GM15510 (cell line): ENCODE results near the gene IL1R2.

ENCODE experiments used
- POLR2A ChIP-seq: IDR thresholded peaks from 3 replicates; pipeline ENCODE4 v1.6.1; 2011; ENCODE audit warnings: borderline replicate concordance; ENCODE audit not compliant: insufficient read length; ENCODE audit errors: extremely low read depth

Gene IL1R2

DNA sequence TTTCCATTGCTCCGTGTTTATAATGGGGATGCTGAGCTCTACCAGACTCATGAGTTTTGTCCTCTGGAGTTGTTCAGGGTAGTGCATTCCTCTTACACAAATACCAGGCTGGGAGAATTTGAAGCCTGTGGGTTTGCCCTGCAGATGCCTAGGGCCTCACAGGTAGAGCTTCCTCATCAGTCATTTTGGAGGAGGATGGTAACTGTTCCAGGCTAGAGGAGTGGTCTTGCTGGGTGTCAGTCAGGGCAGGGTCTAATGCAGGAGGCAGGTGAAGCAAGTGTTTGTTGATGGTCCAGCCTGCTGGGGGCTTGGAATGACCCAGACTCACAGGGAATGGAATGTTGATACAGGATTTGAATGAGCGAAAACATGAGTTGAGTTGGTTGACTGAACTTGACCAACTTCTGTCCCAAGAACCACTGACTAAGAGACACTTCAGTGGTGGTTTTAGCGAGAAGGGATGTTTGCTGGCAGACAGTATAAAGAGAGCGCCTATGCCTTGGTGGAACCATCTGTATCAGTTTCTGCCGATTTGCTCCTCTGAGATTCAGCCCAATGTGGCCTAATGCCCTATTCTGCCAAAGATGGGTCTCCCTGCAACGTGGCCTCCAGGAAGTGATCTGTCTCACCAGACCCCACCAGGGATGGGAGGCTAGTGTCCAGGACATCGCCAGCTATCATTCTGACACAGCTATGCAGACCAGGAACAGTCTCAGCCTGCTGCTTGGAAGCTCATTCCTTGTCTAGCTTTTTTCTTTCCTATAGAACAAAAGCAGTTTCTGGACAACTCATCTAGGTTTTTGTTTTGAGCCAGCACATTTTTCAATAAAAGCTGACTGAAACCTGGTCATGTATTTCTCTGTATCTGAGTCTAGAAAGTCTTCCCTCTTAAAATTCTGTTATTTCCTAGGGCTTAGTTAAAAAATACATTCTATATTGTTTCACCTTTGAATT, 9.3 kb downstream of the IL1R2 start:
- no peak for TF ChIP-seq POLR2A

DNA sequence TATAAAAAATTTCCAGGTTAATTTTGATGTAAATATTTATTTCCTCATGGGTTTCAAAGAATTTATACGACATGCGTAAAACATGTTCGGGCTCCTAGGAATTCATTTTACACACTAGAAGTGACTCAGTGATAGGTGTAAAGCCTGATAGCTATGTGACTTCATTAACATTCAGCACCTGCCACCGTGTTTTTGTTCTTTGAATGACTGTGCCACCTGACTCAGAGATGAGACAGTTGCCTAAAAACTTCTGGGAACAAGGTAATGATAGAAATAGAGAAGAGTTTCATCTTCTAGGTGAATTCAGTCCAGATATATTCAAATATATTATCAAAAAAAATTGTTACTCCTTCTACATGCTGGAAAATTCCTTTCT, 10.0 kb downstream of the IL1R2 start:
- no peak for TF ChIP-seq POLR2A

DNA sequence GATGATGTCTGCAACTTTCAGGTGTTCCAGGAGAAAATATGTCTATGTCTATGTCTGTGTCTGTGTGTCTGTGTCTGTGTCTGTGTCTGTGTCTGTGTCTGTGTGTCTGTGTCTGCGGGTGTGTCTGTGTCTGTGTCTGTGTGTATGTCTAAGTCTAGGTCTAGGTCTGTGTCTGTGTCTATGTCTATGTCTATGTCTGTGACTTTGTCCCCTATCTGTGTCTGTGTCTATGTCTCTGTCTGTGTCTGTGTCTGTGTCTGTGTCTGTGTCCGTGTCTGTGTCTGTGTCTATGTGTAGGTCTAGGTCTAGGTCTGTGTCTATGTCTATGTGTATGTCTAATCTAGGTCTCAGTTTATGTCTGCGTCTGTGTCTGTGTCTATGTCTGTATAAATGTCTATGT, 10.5 kb downstream of the IL1R2 start:
- TF ChIP-seq POLR2A = no peak

DNA sequence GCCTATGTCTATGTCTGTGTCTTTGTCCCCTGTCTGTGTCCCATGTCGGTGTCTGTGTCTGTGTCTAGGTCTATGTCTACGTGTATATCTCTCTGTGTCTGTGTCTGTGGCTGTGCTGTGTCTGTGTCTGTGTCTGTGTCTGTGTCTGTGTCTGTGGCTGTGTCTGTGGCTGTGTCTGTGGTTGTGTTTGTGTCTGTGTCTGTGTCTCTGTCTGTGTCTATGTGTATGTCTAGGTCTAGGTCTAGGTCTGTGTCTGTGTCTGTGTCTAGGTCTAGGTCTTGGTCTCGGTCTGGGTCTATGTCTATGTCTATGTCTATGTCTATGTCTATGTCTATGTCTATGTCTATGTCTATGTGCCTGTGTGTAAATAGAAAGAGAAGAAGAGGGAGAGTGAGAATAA, 11.9 kb downstream of the IL1R2 start:
- TF ChIP-seq POLR2A = no peak

DNA sequence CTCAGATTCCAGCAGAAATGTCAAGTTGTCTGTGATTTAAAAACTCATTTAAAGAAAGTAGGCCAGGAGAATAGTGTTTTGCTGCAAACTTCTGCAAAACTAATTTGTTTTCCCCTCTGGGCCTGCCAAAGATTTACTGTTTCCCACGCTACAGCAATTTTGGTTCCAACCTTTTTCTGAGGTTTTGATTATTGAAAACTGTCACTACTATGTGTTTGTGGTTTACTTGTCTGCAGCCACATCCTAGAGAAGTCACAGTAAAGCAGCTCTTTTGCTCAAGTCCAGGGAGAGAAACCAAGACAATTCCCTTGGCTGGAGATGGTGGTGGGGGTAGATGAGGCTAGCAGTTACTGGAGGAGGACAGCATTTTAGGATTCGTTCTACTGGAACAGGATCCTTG, 12.8 kb downstream of the IL1R2 start:
- TF ChIP-seq POLR2A = no peak

DNA sequence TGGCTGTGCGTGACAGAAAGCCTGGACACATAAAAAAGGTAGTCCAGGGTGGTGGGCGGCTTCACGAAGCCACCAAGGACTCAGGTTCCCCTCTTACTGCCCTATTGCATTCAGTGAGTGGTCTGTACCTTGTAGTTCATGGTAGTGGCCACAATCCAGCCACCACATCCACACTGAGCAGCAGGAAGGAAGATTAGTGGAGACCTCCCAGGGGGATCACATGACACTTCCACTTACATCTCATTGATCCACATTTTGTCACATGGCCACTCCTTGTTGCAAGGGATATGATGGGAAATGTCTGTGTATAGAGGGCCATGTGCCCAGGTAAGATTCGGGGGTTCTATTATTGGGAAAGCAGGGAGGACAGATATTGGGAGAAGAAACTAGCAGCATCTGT, 13.7 kb downstream of the IL1R2 start:
- no peak for TF ChIP-seq POLR2A

DNA sequence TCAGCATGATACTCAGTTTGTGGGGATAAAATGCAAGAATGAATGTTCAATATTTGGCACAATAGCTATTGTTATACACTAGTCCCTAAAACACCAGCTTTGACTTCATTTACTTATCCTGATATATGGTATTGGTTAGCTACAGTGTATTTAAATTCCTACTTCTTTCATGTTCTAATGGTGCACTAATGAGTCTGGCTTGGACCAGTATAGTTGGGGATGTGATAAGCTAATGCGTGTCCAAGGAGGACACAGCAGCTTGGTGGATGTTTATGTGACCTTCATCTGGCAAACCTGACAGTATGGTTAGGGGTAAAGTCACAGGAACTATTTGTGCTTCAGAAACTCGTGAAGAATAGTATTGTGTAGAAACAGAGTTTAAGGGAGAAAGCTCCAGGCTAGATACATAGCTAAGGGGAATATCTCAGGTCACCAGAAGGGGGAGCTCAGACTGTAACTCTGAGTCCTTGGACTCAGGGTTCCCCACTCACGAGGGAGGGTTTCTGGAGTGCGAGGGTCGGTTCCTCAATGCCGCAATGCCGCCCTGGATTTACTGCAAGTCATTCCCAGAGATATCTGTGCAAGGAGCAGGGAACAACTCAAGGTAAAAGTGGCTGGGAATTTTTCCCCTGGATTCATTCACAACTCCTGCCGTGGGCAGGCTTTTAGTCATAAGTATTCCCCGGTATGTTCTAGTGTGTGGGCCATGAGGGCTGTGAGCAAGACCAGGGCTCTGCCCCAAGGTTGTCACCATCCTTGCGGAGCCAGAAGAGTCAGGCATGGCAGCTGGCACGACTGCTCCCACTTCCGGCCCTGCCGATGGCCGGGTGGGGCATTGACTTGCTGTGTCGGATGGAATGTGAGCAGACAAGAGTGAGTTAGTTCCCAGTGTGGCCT, 14.5 kb downstream of the IL1R2 start:
- TF ChIP-seq POLR2A = no peak

DNA sequence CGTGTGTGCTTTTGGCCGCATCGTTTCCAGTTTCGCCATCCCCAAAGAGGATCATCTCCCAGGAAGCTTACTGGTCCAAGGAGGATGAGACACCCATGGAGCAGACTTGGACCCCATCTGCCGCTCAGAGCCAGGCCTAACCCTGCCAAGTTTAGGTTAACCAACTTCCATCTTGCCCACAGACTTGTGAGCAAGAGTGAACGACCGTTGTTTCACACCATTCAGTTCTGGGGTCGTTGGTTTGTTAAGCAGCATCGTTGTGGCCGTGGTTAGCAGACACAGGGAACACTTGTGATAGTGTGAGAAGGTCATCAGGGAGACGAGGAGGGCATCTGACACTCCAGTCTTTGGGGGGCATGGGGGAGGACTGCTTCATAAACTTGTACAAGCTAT, 15.1 kb downstream of the IL1R2 start:
- TF ChIP-seq POLR2A = no peak

DNA sequence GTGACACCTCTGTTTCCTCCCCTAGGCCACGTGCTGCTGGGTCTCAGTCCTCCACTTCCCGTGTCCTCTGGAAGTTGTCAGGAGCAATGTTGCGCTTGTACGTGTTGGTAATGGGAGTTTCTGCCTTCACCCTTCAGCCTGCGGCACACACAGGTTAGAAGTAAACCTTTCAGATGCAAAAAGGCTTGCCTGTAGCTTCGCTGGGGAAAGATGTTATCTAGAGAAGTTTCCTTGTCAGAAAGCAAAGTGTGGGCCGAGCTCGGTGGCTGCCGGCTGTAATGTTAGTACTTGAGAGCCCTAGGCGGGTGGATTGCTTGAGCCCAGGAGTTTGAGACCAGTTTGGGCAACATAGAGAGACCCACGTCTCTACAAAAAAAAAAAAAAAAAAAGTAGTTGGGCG, 16.7 kb downstream of the IL1R2 start:
- TF ChIP-seq POLR2A = no peak

DNA sequence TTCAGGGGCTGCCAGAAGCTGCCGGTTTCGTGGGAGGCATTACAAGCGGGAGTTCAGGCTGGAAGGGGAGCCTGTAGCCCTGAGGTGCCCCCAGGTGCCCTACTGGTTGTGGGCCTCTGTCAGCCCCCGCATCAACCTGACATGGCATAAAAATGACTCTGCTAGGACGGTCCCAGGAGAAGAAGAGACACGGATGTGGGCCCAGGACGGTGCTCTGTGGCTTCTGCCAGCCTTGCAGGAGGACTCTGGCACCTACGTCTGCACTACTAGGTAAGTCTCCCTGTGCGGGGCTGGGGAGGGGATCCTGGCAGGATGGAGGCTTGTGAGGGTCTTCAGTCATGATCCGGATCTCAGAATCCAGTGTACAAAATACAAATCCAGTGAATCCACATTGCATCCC, 17.8 kb downstream of the IL1R2 start:
- TF ChIP-seq POLR2A = no peak

DNA sequence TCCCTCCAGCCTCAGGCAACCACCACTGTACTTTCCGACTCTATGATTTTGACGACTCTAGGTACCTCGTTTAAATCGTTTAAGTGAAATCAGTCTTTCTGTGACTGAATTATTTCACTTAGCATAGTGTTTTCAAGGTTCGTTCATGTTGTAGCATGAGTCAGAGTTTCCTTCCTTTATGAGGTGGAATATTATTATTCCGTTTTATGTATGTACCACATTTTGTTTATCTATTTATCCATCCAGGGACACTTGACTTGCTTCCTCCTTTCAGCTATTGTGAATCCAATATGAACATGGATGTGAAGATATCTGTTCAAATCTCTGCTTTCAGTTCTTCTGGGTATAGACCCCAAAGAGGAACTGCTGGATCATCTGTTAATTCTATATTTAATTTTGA, 19.1 kb downstream of the IL1R2 start:
- no peak for TF ChIP-seq POLR2A

DNA sequence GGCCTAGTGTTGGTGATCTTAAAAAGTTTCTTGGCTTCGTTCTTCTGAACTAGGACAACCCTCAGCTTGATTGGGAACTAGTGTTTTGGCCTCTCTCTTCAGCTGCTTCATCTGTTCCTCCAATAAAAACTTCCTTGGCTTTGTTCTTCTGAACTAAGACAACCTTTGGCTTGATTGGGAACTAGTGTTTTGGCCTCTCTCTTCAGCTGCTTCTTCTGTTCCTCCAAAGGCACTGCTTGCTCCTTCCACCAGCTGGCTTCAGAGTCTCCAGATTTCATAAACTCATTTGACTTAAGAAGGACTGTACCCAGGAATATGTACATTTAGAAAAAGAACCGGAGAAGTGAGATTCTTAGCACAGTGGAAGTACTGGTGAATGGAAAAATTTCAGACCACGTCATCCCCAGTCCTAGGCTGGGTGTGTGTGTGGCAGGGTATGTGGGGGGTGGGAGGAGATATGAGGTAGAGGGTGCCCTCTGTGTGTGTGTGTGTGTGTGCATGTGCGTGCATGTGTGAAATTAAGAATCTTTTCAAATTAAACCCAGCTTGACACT, 20.4 kb downstream of the IL1R2 start:
- TF ChIP-seq POLR2A = no peak

DNA sequence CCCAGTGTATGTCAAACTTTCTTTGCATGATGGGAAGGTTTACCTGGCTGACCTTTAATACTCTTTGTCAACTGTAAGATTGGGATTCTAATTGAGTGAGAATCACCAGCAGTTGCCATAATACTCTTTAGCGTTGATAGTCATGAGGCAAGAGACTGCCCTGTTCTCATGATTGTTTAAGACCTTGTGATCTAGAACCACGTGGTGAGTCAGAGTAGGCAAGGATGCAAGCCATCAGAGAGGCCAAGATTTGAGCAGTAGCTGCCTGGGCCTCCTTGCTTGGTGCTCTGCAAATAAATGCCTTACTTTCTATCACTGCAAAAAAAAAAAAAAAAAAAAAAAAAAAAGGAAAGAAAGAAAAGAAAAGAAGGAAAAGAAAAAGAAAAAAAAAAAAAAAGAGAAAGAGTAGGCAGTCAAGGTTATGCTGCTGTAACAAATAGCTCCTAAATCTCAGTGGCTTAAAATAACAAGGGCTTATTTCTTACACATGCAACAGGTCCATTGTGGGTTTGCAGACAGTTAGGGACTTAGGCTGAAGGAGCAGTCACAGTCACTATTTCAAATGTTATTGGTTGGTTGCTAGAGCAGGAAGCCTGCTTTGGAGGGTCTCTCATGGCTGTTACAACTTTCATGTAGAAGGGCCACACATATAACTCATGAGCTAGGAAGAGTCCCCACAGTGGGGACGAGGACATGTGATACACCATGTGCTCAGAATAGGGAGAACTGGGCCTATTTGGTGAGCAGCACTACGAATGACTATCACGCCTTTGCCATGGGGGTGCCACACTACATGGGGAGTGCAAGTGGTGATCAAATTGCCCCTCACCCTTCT, 21.7 kb downstream of the IL1R2 start:
- no peak for TF ChIP-seq POLR2A

DNA sequence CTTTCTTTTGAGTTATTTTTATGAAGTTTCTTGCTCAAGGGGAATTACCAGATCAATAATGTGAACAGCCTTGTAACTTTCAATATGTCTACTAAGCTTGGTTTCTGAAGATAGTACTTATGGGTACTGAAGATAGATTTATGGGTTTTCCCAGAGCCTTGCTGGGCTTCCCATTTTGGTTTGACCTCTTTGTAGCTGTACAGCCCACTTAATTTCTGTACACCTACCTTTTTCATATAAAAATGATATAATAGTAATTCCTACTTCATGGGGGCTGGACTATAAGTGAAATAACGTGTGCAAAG, 22.2 kb downstream of the IL1R2 start:
- TF ChIP-seq POLR2A = no peak

DNA sequence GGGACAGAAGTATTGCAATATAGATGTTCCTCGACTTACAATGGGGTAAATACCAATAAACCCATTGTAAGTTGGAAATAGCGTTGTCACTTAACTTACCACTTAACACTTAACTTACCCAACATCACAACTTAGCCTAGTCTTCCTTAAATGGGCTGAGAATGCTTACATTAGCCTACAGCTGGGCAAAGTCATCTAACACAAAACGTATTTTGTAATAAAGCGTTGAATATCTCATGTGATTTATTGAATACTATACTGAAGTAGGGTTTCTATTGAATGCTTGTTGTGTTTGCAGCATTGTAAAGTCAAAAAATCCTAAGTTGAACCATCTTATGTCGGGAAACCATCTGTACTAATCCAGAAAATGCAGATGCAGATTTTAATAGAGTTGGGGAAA, 23.6 kb downstream of the IL1R2 start:
- TF ChIP-seq POLR2A = no peak
